Osteoblast (primary cell): Measurements from ENCODE around the gene MSMO1. TPM values are rescaled to one million over a fixed set of nuclear protein-coding genes. Genes with fewer than 3 reads are reported as not detected.

Source experiments
- DNase-seq: peaks from one replicate; pipeline ENCODE4 v3.0.0; 2011; ENCODE audit warnings: low spot score, mixed read lengths; ENCODE audit not compliant: insufficient read length; ENCODE audit errors: missing footprints
- H2AFZ ChIP-seq: 2 replicates; pipeline ENCODE4 v1.6.0; 2011; ENCODE audit warnings: mild to moderate bottlenecking, low read length
- H3K27ac ChIP-seq: 2 replicates; pipeline ENCODE4 v1.5.1; 2011; ENCODE audit warnings: mild to moderate bottlenecking, low read depth, low read length, moderate library complexity
- H3K27me3 ChIP-seq: 2 replicates; pipeline ENCODE4 v1.6.0; 2012; ENCODE audit warnings: mild to moderate bottlenecking, control low read depth, inconsistent platforms, low read length, moderate library complexity; ENCODE audit not compliant: insufficient read depth
- H3K36me3 ChIP-seq: 2 replicates; pipeline ENCODE4 v1.5.1; 2011; ENCODE audit warnings: mild to moderate bottlenecking, low read length, control low read depth, moderate library complexity; ENCODE audit not compliant: insufficient read depth
- H3K4me1 ChIP-seq: 2 replicates; pipeline ENCODE4 v1.5.1; 2011; ENCODE audit warnings: mild to moderate bottlenecking, low read length, control low read depth, moderate library complexity; ENCODE audit not compliant: insufficient read depth
- H3K4me2 ChIP-seq: 2 replicates; pipeline ENCODE4 v1.6.0; 2011; ENCODE audit warnings: mild to moderate bottlenecking, low read length; ENCODE audit not compliant: insufficient read depth
- H3K4me3 ChIP-seq: fragments of 200-600 bp; sonication (generic); 3 replicates; pipeline ENCODE4 v1.5.1; 2012; ENCODE audit warnings: mild to moderate bottlenecking, low read length, inconsistent platforms; ENCODE audit not compliant: insufficient read depth
- H3K79me2 ChIP-seq: 2 replicates; pipeline ENCODE4 v1.6.0; 2012; ENCODE audit warnings: mild to moderate bottlenecking, low read length, control low read depth, inconsistent platforms; ENCODE audit not compliant: insufficient read depth
- H3K9me3 ChIP-seq: 2 replicates; pipeline ENCODE4 v1.5.1; 2011; ENCODE audit warnings: low read depth, low read length, control low read depth
- H4K20me1 ChIP-seq: 2 replicates; pipeline ENCODE4 v1.6.0; 2012; ENCODE audit warnings: mild to moderate bottlenecking, low read length, control low read depth; ENCODE audit not compliant: insufficient read depth
- total RNA-seq: library from RNA; depleted of rRNA; stranded (reverse); fragments of >200 nt; gene quantifications from 2 replicates; pipeline ENCODE4 v1.2.3, GENCODE V29; 2012
- TF ChIP-seq, protein P1 (sequence below): IDR thresholded peaks from 2 replicates; pipeline ENCODE4 v1.5.1; 2011; ENCODE audit warnings: mild to moderate bottlenecking, low read depth, low read length, moderate library complexity; ENCODE audit errors: extremely low read depth

Gene MSMO1
- total RNA-seq, 1 donor = 238 TPM

DNA sequence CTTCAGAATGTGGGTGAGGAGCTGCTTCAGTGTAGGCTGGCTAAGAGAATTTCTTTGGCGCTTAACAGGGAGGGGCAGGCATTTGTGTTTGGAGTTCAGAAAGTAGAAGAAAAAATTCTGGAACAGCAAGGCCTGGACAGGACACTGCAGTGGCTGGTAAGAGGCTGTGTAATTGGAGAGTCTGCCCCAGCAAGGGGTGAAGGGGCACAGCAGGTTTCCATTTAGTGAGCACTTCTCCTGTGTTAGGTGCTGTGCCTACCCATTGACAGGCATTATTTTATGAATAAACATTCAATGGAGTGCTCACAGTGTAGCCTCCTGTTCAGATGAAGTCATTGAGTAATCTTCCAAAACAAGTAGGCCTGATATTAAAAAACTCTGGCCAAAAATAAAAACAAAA lies 40.6 kb downstream of the MSMO1 start:
- no peak for DNase-seq
- no peak overlapping the region for H3K4me2 ChIP-seq
- H3K36me3 ChIP-seq = no peaks in the 10 kb centered on the region
- no peaks in the 10 kb centered on the region for H3K9me3 ChIP-seq
- no peak overlapping the region for H3K4me3 ChIP-seq
- no peaks in the 10 kb centered on the region for H3K4me1 ChIP-seq
- no peaks in the 10 kb centered on the region for H3K79me2 ChIP-seq
- H2AFZ ChIP-seq = no peak overlapping the region
- H3K27ac ChIP-seq = no peak overlapping the region
- H4K20me1 ChIP-seq = no peaks in the 10 kb centered on the region
- no peaks in the 10 kb centered on the region for H3K27me3 ChIP-seq
- TF ChIP-seq, protein P1, sequence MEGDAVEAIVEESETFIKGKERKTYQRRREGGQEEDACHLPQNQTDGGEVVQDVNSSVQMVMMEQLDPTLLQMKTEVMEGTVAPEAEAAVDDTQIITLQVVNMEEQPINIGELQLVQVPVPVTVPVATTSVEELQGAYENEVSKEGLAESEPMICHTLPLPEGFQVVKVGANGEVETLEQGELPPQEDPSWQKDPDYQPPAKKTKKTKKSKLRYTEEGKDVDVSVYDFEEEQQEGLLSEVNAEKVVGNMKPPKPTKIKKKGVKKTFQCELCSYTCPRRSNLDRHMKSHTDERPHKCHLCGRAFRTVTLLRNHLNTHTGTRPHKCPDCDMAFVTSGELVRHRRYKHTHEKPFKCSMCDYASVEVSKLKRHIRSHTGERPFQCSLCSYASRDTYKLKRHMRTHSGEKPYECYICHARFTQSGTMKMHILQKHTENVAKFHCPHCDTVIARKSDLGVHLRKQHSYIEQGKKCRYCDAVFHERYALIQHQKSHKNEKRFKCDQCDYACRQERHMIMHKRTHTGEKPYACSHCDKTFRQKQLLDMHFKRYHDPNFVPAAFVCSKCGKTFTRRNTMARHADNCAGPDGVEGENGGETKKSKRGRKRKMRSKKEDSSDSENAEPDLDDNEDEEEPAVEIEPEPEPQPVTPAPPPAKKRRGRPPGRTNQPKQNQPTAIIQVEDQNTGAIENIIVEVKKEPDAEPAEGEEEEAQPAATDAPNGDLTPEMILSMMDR = no peak

DNA sequence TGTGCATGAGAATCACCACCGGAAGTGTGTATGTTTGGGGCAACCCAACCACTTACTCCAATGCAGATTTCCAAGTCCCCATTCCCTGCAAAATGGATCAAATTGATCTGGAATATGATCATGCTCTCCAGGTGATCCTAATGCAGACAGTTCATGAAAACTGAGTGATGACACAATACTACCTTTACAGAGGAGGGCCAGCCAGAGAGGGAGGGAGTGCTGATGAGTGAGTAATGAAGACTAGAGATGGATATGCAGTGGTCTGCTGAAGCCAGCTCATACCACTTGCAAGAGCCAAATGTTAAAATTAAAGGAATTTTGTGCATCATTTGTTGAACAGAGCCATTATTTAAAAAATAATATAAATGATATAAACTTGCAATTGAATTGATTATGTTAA lies 41.1 kb downstream of the MSMO1 start:
- no peak overlapping the region for H3K27ac ChIP-seq
- H3K79me2 ChIP-seq = no peaks in the 10 kb centered on the region
- H2AFZ ChIP-seq = no peak overlapping the region
- H3K27me3 ChIP-seq = no peaks in the 10 kb centered on the region
- no peaks in the 10 kb centered on the region for H3K9me3 ChIP-seq
- no peaks in the 10 kb centered on the region for H4K20me1 ChIP-seq
- H3K4me2 ChIP-seq = no peak overlapping the region
- DNase-seq = no peak
- no peak overlapping the region for H3K4me3 ChIP-seq
- no peaks in the 10 kb centered on the region for H3K36me3 ChIP-seq
- TF ChIP-seq, protein P1 = no peak
- H3K4me1 ChIP-seq = no peaks in the 10 kb centered on the region

DNA sequence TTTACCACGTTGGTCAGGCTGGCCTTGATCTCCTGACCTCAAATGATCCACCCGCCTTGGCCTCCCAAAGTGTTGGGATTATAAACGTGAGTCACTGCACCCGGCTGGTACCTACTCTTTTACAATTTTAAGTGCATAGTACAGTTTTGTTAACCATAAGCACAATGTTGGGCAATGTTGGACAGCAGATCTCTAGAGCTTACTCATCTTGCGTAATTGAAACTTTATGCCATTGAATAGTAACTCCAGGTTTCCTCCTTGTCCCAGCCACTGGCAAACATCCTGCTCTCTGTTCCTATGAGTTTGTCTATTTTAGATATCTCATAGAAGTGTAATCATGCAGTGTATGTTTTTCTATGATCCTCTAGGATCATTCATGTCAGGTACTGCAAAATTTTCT lies 42.1 kb downstream of the MSMO1 start:
- no peak for DNase-seq
- Histone ChIP-seq H3K27ac (no peak overlapping the region), H2AFZ (no peak overlapping the region), H3K4me3 (no peak overlapping the region), H3K79me2 (no peaks in the 10 kb centered on the region), H3K27me3 (no peaks in the 10 kb centered on the region), H4K20me1 (no peaks in the 10 kb centered on the region), H3K4me2 (no peak overlapping the region), H3K36me3 (no peaks in the 10 kb centered on the region), H3K9me3 (no peaks in the 10 kb centered on the region), H3K4me1 (no peaks in the 10 kb centered on the region)
- TF ChIP-seq, protein P1 = no peak

DNA sequence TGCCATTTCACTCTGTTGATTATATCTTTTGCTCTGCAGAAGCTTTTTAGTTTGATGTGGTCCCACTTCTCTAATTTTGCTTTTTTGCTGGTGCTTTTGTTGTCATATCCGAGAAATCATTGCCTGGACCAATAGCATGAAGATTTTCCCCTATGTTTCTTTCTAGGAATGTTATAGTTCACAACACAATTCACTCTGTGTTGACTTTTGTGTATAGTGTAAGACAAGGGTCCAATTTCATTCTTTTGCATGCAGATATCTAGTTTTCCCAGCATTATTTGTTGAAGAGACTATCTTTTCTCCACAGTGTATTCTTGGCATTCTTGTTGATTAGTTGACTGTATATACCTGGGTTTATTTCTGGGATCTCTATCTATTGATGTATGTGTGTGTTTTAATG lies 43.1 kb downstream of the MSMO1 start:
- no peaks in the 10 kb centered on the region for H4K20me1 ChIP-seq
- no peaks in the 10 kb centered on the region for H3K79me2 ChIP-seq
- DNase-seq = no peak
- TF ChIP-seq, protein P1 = no peak
- no peak overlapping the region for H3K27ac ChIP-seq
- H3K4me3 ChIP-seq = no peak overlapping the region
- H3K4me1 ChIP-seq = no peaks in the 10 kb centered on the region
- H3K9me3 ChIP-seq = no peaks in the 10 kb centered on the region
- no peaks in the 10 kb centered on the region for H3K36me3 ChIP-seq
- H3K27me3 ChIP-seq = no peaks in the 10 kb centered on the region
- H2AFZ ChIP-seq = no peak overlapping the region
- H3K4me2 ChIP-seq = no peak overlapping the region
